ENCODE data around the gene ARHGAP35. TPM values are rescaled to one million over a fixed set of nuclear protein-coding genes. Genes with fewer than 3 reads are reported as not detected.
"Not testable (repeated sequence)": the region's sequence is repeated elsewhere in the genome, so short reads cannot be mapped to it uniquely, and the experiment has no call there.

Gene ARHGAP35
- polyA plus RNA-seq, 12 donors: 35.6 to 79.6 (median 37.3) TPM; not detected in 1

- no peak for DNase-seq
These were observed 5.8 kb downstream of the ARHGAP35 start for GRCh38 chr19:46866407-46867136.

DNA sequence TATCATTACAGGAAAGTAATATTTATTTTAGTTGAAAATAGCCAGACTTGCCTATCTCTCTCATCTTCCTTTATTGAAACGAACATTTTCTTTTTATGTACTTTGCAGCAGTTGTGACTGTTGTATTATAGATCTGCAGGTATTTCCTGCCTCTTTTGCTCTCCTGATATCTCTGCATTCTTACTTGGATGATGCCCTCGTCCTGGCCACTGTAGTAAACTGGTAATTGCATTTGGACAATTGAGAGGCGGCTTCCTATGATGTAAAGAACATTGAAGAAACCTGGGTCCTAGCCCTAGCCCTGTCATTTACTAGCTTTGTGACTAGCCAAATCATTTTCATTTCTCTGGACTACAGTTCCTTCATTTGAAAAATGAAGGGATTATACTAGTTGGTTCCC lies 6.4 kb downstream of the ARHGAP35 start:
- DNase-seq: no peak

- no peak for DNase-seq
These were observed 7.4 kb downstream of the ARHGAP35 start for GRCh38 chr19:46868025-46868802.

- DNase-seq: not testable (repeated sequence)
These were observed 10.4 kb downstream of the ARHGAP35 start for GRCh38 chr19:46871173-46871572.

GRCh38 chr19:46872967-46873366 lies 12.2 kb downstream of the ARHGAP35 start:
- DNase-seq: no peak

DNA sequence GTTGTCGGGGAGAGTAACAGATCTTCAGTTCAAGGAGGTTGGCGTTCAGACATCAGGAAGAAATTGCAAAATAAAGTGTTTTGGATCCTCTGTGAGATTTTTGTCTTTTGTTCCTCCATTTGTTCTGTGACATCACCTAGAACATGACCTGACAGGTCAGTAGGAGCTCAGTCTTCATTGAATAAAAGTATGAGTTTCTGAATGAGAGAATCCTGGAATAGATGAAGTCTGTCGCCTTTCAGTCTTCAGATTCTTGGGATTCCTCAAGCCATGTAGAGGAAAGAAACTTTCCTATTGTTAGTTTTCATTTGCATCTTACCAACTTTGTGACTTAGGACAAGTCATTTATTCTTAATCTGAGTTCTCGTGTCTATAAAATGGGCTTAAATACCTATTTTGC lies 14.4 kb downstream of the ARHGAP35 start:
- DNase-seq: no peak

- DNase-seq: no peak
These were observed 14.9 kb downstream of the ARHGAP35 start for GRCh38 chr19:46875657-46876056.

DNA sequence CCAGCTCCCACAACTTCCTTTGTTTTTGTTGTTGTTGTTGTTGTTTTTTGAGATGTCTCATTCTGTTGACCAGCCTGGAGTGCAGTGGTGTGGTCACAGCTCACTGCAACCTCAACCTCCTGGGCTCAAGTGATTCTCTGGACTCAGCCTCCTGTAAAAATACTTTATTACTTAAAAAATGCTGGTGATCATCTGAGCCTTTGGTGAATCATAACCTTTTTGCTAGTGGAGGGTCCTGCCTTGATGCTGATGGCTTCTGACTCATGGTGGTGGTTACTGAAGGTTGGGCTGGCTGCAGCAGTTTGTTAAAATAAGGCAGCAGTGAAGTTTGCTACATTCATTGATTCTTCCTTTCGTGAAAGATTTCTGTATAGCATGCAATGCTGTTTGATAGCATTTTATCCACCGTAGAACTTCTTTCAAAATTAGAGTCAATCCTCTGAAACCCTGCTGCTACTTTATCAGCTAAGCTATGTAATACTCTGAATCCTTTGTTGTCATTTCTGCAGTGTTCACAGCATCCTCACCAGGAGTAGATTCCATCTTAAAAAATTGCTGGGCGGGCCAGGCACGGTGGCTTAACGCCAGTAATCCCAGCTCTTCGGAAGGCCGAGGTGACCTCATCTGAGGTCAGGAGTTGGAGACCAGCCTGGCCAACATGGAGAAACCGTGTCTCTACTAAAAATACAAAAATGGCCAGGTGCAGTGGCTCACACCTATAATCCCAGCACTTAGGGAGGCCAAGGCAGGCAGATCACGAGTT lies 18.0 kb downstream of the ARHGAP35 start:
- DNase-seq: no peak

- DNase-seq: no peak
These were observed 19.6 kb downstream of the ARHGAP35 start for GRCh38 chr19:46880431-46880830.

DNA sequence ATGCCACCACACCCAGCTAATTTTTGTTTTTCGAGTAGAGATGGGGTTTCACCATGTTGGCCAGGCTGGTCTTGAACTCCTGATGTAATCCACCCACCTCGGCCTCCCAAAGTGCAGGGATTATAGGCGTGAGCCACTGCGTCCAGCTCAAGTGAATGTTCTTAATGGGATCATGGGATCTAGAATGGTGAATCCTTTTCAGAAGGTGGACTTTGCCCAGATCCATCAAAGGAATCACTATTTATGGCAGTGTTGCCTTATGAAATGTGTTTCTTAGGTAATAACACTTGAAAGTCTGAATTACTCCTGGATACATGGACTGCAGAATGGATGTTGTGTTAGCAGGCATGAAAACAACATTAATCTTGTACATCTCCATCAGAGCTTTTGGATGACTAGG lies 20.3 kb downstream of the ARHGAP35 start:
- no peak for DNase-seq

- no peak for DNase-seq
These were observed 21.2 kb downstream of the ARHGAP35 start for GRCh38 chr19:46882034-46882433.

GRCh38 chr19:46882751-46883150 lies 22.0 kb downstream of the ARHGAP35 start:
- DNase-seq: not testable (repeated sequence)

DNA sequence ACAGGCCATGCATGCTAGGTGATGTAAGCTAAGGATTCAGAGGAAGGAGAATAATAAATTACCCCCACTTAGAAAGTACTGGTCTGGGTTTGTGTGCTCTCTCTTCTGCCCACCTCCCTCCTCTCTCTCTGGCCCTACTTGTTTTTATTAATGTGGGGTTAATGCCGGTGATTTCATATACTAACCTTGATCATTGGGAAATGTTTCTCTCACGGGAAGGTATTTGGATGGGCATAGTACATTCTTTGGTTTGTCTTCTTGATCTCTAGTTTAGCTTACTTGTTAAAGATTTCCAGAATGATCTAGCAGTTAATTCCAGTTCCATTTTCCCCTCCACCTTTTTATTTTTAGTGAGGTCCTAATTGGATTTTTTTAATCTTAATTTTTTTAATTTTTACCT lies 24.6 kb downstream of the ARHGAP35 start:
- no peak for DNase-seq

DNA sequence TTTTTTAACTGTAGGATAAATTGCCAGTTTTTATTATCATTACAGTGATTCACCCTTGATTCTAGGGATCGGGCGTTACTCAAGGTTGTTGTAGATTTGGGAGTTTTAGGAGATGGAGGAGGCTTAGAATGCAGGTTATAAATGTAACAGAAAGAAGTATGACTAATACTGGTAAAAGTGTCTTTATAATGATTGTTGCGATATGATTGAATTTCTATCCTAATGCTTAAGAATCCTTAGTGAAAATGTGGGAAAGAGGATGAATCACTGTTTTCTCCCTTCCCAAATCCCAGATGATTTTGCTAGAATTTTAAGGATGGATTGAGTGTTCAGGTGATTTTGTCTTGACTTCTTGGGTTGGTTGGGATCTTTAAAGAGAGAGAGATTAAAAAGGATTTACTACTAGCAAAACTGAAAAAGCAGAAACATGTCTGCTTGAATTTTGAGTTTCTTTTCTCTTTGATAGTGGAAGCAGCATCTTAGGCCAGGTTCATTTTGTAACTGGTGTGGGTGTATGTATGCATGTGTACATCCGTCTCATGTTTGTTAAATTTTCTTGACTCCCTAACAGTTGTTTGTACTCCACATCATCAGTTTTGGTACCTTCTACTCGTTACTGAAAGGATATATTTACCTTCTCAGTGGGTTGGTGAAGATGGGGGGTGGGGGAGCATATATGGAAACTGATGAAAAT lies 25.9 kb downstream of the ARHGAP35 start:
- no peak for DNase-seq

GRCh38 chr19:46887240-46887782 lies 26.5 kb downstream of the ARHGAP35 start:
- DNase-seq: no peak

DNA sequence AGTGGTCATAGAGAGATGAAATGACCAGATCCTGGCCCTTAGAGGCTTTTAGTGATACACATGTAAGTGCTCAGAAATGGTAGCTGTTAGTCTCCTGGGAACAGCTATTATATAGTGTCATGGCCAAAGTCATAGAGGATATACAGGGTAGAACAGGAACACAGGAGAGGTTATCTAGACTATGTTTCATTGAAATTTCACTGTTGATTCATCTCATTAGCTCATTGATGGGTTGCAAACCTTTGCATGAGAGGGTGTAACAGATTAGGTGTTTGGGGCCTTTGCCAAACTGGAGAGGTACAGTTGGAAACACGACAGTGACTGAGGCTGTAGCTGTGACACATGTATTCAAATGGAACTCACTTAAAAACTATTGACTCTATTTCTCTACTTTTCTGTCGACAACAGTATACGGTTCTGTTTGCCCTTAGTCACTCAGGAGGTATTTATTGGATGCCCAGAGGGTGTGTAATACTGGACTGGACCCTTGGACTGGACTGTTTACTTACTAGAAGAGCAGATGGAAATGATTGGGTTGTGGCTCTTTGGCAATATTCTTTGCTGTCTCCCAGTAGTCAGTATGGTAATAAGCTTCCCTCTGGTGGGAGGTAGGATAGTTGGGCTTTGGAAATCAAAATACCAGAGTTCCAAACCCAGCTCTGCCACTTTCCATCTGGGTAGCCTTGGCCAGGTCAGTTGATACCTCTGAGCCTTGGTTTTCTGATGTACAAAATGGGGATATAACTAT lies 29.8 kb downstream of the ARHGAP35 start:
- DNase-seq: no peak

DNA sequence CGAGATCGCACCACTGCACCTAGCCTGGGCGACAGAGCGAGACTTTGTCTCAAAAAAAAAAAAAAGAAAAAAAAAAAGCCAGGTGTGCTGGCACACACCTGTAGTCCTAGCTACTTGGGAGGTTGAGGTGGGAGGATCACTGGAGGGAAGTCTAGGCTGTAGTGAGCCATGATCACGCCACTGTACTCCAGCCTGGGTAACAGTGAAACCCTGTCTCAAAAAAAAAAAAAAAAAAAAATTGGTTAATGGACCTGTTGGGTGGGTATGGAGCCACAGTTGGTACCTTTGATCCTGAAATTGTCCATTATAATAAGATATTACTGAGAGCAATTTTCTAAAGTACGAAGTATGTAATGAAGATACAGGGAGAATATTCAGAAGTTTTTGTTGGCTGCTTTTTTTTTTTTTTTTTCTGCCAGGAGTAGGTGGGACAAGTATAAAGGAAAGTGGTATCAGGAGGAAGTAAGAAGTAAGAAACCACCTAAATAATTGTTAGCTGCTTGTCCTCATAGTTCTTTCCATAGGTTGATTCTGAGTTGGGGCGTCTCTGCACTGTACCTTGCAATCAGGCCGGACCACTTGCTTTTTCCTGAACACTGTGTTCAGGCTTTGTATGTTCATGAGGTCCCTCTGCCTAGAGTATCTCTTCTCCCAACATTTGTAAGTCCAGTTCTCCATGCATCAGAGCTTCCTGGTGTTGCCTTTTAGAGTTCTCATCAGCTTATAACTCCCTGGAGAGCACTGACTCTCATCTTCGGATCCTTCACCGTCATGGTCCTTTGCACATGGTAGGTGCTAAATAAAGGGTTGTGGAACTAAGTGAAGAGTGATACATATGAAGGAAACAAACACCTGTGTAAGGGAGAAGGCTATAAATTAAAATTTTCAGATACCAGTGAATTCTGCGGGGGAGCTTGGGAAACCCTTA lies 31.7 kb downstream of the ARHGAP35 start:
- no peak for DNase-seq

DNA sequence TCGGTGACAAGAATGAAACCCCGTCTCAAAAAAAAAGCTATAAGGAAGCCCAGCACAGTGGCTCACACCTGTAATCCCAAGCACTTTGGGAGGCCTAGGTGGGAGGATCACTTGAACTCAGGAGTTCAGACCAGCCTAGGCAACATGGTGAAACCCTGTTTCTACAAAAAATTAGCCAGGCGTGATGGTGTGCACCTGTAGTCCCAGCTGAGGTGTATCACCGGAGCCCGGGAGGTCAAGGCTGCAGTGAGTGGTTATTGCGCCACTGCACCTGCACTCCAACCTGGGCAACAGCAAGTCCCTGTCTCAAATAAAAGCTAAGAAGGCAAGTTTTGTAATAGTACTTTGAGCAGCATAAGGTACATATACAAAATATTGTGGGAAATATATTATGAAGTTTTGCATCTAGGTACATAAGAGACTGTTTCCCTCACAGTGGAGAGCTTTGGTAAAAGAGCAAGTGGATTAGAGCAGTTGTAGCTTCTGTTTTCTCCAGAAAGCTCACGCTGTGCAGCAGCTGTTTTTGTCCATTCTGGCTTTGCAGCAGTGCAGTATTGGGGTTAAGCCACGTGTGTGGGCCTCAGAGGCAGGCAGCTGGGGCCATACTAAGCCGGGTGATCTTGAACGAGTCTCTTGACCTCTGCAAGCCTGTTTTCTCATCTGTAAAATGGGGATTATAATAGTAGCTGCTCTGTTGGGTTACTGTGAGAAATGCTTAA lies 35.4 kb downstream of the ARHGAP35 start:
- DNase-seq: no peak

DNA sequence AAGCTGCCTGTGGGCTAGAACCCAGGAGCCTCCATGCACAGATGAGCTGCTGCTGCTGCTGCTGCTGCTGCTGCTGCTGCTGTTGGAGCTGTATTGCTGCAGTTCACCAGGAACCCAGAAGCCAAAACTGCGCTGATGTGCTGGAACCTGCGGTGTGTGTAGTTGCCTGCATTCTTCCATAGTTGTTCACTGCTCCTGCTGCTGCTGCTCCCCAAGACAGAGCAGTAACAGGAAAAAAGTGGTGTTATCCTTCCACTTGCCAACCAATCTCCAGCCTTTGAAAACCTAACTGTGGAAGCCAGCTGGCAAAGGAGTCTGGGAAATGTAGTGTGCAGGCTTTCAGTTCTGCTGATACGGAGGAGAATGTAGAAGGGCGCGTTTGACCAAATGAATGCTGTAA lies 37.9 kb downstream of the ARHGAP35 start:
- peak; percentile 61 for DNase-seq

All from muscle of arm (tissue), 12 donors.